Testis (tissue), 2 donors: ENCODE results near the gene LNX1.

Experiments
- CTCF ChIP-seq, 3 experiments: fragments of 450-650 bp in 2 of 3; fragments of 200-600 bp in 1 of 3; sonication (generic) in 1 of 3; IDR thresholded peaks; one replicate each; pipeline ENCODE4 v1.5.1; 2016 to 2019; ENCODE audit warnings: antibody characterized with exemption in 3 of 3, mild to moderate bottlenecking in 2 of 3, moderate library complexity in 1 of 3
- POLR2A ChIP-seq: fragments of 450-650 bp; IDR thresholded peaks from one replicate; pipeline ENCODE4 v1.6.1; 2017; ENCODE audit warnings: antibody characterized with exemption, mild to moderate bottlenecking, moderate library complexity

DNA sequence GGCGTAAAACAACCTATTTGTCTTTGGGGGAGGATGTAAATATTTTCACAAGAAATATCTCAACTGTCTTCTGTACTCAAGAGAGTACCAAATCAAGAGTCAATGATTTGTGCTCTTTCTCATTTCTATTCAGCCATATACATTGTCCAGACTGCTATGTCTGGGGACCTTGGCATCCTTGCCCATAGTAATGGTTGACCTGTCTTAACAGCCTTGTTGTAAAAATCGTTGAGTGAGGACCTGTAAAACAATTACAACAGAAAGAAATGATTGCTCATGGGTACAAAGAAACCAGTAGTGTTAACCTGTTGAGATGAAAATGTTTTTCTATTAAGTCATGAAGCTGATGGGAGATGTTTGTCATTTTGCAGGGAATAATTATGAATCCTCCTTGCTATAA, 56.6 kb downstream of the LNX1 start:
- TF ChIP-seq CTCF (IDR thresholded peaks at IDR 0.05) (no peak), POLR2A (no peak)
